ENCODE data around the gene IGF2R.
"Not testable (repeated sequence)": the region's sequence is repeated elsewhere in the genome, so short reads cannot be mapped to it uniquely, and the experiment has no call there.

The IGF2R gene

GRCh38 chr6:159952289-159953005 is 16.4 kb upstream of the IGF2R start:
- DNase-seq, result no peak

- peak; percentile 83 to 91 for DNase-seq
Measured at GRCh38 chr6:159953091-159953601, 15.7 kb upstream of the IGF2R start.

- DNase-seq, result no peak
Measured at GRCh38 chr6:159955945-159956361, 12.9 kb upstream of the IGF2R start.

GRCh38 chr6:159957071-159957673 is 11.7 kb upstream of the IGF2R start:
- no peak for DNase-seq

GRCh38 chr6:159959165-159959975 is 9.5 kb upstream of the IGF2R start:
- DNase-seq, result peak; percentile 88 to 91

GRCh38 chr6:159959976-159960384 is 8.9 kb upstream of the IGF2R start:
- DNase-seq, result peak; percentile 63 to 66

- no peak for DNase-seq
Measured at GRCh38 chr6:159960485-159960884, 8.4 kb upstream of the IGF2R start.

- peak; percentile 83 to 86 for DNase-seq
Measured at GRCh38 chr6:159961528-159961927, 7.4 kb upstream of the IGF2R start.

- peak; percentile 38 to 61 for DNase-seq
Measured at GRCh38 chr6:159963111-159963510, 5.8 kb upstream of the IGF2R start.

GRCh38 chr6:159964046-159964445 is 4.8 kb upstream of the IGF2R start:
- DNase-seq, result no peak

- DNase-seq, result peak; percentile 84 to 93
Measured at GRCh38 chr6:159966339-159966738, 2.5 kb upstream of the IGF2R start.

GRCh38 chr6:159966981-159967380 is 1.9 kb upstream of the IGF2R start:
- DNase-seq, result no peak

- not testable (repeated sequence) for DNase-seq
Measured at GRCh38 chr6:159967621-159968020, 1.3 kb upstream of the IGF2R start.

- DNase-seq, result peak in 1 of 2 donors; percentile 47
Measured at GRCh38 chr6:159969204-159969912, 476 bp downstream of the IGF2R start.

- peak; percentile 78 to 83 for DNase-seq
Measured at GRCh38 chr6:159969921-159970320, 1.0 kb downstream of the IGF2R start.

GRCh38 chr6:159970659-159971063 is 1.8 kb downstream of the IGF2R start:
- no peak for DNase-seq

GRCh38 chr6:159971341-159972178 is 2.7 kb downstream of the IGF2R start:
- DNase-seq, result peak in 1 of 2 donors; percentile 52

GRCh38 chr6:159972506-159973268 is 3.8 kb downstream of the IGF2R start:
- peak in 1 of 2 donors; percentile 0 for DNase-seq

GRCh38 chr6:159973406-159973805 is 4.5 kb downstream of the IGF2R start:
- no peak for DNase-seq

- peak in 1 of 2 donors; percentile 39 for DNase-seq
Measured at GRCh38 chr6:159973951-159974350, 5.1 kb downstream of the IGF2R start.

GRCh38 chr6:159974932-159975331 is 6.0 kb downstream of the IGF2R start:
- DNase-seq, result no peak
